ENCODE measurements around the gene MBD4. TPM values are rescaled to one million over a fixed set of nuclear protein-coding genes. Genes with fewer than 3 reads are reported as not detected.
A peak's percentile ranks its signal among the peaks of the same experiment; 100 is the strongest.

MBD4 gene
- total RNA-seq, 1 experiment from 2014 or later, result 40.1 TPM

GRCh38 chr3:129383292-129383860 lies 56.4 kb downstream of the MBD4 start:
- Histone ChIP-seq H3T11ph (ENCODE audit: low read length) (no peak overlapping the region), H3K56ac (ENCODE audit: insufficient read length, low read depth, low read length) (no peak overlapping the region), H3K14ac (ENCODE audit: insufficient read depth, low read length) (no peak overlapping the region), H3K79me2 (ENCODE audit: insufficient read depth, low read length) (no peaks in the 10 kb centered on the region), H2AFZ (ENCODE audit: low read length) (no peak overlapping the region), H2BK20ac (ENCODE audit: low read depth, low read length, poor library complexity, severe bottlenecking) (no peak overlapping the region), H3K79me1 (ENCODE audit: insufficient read depth, low read depth, low read length, poor library complexity, severe bottlenecking) (no peaks in the 10 kb centered on the region), H2BK5ac (ENCODE audit: insufficient read length, low read length) (no peak overlapping the region), H3K4ac (ENCODE audit: low read depth, low read length) (no peak overlapping the region), H3K23me2 (ENCODE audit: insufficient read length, low read depth, low read length, poor library complexity, severe bottlenecking) (no peaks in the 10 kb centered on the region), H3K4me1 (ENCODE audit: insufficient read depth, low read length) (no peaks in the 10 kb centered on the region), H4K5ac (ENCODE audit: insufficient read length, low read depth, low read length) (no peak overlapping the region), H3K9me3 (ENCODE audit: control insufficient read depth, low read depth, low read length) (no peaks in the 10 kb centered on the region), H3K18ac (ENCODE audit: insufficient read length, low read depth, low read length) (no peak overlapping the region), H4K91ac (ENCODE audit: insufficient read length, low read depth, low read length) (no peak overlapping the region), H2AK5ac (ENCODE audit: insufficient read length, low read length) (no peak overlapping the region), H3K27me3 (ENCODE audit: insufficient read depth, low read length) (no peaks in the 10 kb centered on the region), H3K9ac (ENCODE audit: extremely low read depth, insufficient read length, low read length) (no peak overlapping the region), H3K23ac (ENCODE audit: insufficient read length, low read depth, low read length) (no peak overlapping the region), H2BK15ac (ENCODE audit: low read depth, low read length) (no peak overlapping the region), H2BK12ac (ENCODE audit: insufficient read length, low read depth, low read length) (no peak overlapping the region), H3K4me2 (ENCODE audit: insufficient read depth, insufficient read length, low read length) (no peak overlapping the region), H3K27ac (ENCODE audit: insufficient read length, low read depth, low read length) (no peak overlapping the region), H4K8ac (replicated peaks; ENCODE audit: insufficient read length, low read depth, low read length) (no peak overlapping the region), H2BK120ac (ENCODE audit: low read depth, low read length, poor library complexity, severe bottlenecking) (no peak overlapping the region), H4K20me1 (ENCODE audit: control insufficient read depth, insufficient read depth, insufficient read length) (no peaks in the 10 kb centered on the region)
- peak; percentile 83 for DNase-seq
- Mint-ChIP-seq H3K4me3 (peak overlapping the region in 1 of 2 experiments; percentile 59; a peak in 1 of 5 replicates), H3K4me1 (peaks cover 33 to 37% of the 10 kb centered on the region in 2 experiments), H3K36me3 (ENCODE audit: insufficient read depth in 1 of 3, low read depth in 3 of 3) (peaks cover 10 to 15% (median 15%) of the 10 kb centered on the region in 3 experiments; a peak in 6 of 7 replicates), H3K9me3 (peaks cover 0 to 4% of the 10 kb centered on the region in 2 experiments; a peak in 3 of 5 replicates), H3K27me3 (ENCODE audit: low read depth) (peaks cover 2% of the 10 kb centered on the region; the same call in 1 of the 2 replicates), H3K27ac (no peak overlapping the region)
- TF ChIP-seq CTCF (conservative IDR thresholded peaks at IDR 0.05), result peak; percentile 93
- WGBS (ENCODE audit: extremely low coverage, insufficient read length, low lambda C conversion rate), result no CpG with 5 or more reads among the region's 6 CpGs

All from H9 (cell line).